RWPE2 (cell line): ENCODE measurements around the gene BAG2.
A peak's percentile ranks its signal among the peaks of the same experiment; 100 is the strongest.

Source experiments
- ATAC-seq: fragments of 200-7000 bp; cut with Tn5 transposase; 3 replicates; pipeline ENCODE4 v1.9.1; 2021; ENCODE audit warnings: low read depth
- DNase-seq: peaks from one replicate; pipeline ENCODE4 v3.0.0-alpha.2; 2020; ENCODE audit warnings: low spot score
- H3K27ac ChIP-seq: fragments of 450-650 bp; 2 replicates; pipeline ENCODE4 v1.5.1; 2017; ENCODE audit warnings: mild to moderate bottlenecking; ENCODE audit not compliant: poor library complexity, severe bottlenecking
- H3K27me3 ChIP-seq: fragments of 250-450 bp; sonication (Bioruptor Pico); 2 replicates; pipeline ENCODE4 v1.5.1; 2021; ENCODE audit warnings: mild to moderate bottlenecking, moderate library complexity; ENCODE audit not compliant: insufficient read depth, poor library complexity, severe bottlenecking
- H3K36me3 ChIP-seq: fragments of 250-450 bp; sonication (Bioruptor Pico); 2 replicates; pipeline ENCODE4 v1.5.1; 2020; ENCODE audit warnings: low read depth, mild to moderate bottlenecking, moderate library complexity
- H3K4me1 ChIP-seq: fragments of 250-450 bp; sonication (Bioruptor Pico); 2 replicates; pipeline ENCODE4 v1.5.1; 2021; ENCODE audit warnings: mild to moderate bottlenecking, moderate library complexity; ENCODE audit not compliant: insufficient read depth, poor library complexity, severe bottlenecking
- H3K4me3 ChIP-seq: fragments of 250-450 bp; sonication (Bioruptor Pico); 2 replicates; pipeline ENCODE4 v1.5.1; 2021; ENCODE audit warnings: mild to moderate bottlenecking, moderate library complexity; ENCODE audit not compliant: severe bottlenecking
- H3K9me3 ChIP-seq: fragments of 250-450 bp; sonication (Bioruptor Pico); 2 replicates; pipeline ENCODE4 v1.5.1; 2021; ENCODE audit warnings: mild to moderate bottlenecking, moderate library complexity; ENCODE audit not compliant: severe bottlenecking
- CTCF ChIP-seq: fragments of 450-650 bp; IDR thresholded peaks from one replicate; pipeline ENCODE4 v1.5.1; 2017; ENCODE audit warnings: mild to moderate bottlenecking, moderate library complexity; ENCODE audit not compliant: poor library complexity, severe bottlenecking

The BAG2 gene

DNA sequence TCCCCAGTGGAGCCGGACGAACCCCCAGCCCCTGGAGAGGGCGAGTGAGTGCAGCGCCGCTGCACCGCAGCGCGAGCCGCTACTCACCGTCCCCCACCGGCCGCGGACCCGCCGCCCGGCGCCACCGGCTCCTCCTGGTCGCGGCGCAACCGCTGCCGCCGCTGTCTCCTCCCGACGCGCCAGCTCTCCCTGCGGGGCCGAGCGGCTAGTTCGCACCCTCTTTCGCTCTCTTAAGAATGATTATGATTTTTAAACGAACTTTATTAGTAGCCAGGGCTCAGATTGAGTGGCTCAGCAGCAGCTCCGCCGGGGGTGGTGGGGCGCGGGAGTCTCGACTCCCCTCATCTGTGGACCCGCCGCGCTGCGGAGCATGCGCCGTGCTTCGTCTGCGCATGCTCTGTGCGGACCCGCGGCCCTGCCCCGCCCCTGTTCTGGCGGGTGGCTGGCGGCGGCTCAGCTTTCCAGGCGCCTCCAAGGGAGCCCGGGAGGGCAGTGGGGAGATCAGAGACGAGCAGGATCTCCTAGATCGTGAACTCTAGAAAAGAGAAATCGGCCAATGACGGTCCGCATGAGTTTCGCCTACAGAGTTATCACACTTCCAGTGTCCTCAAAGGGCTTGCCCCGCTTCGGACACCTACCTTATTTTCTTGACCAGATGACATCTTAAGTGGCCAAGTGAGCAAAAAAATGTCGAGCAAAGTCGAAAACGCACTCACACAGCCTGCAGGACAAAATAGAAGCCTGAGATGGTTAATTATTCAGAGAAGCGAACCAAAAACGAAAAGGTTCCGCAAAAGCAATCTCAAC lies 50.0 kb downstream of the BAG2 start, which contains the start of gene RAB23:
TSS of gene RAB23 (minus strand) at position 372 of the 807 bp plus-strand sequence. CDS start 11,927 bp downstream, outside the sequence.
- Histone ChIP-seq H3K27ac (peak within 1 kb of the TSS; percentile 78), H3K4me3 (peak within 1 kb of the TSS; percentile 77), H3K36me3 (no peaks in the 10 kb centered on the region), H3K9me3 (no peaks in the 10 kb centered on the region), H3K27me3 (no peaks in the 10 kb centered on the region), H3K4me1 (peaks cover 23% of the 10 kb centered on the region)
- DNase-seq, result peak; percentile 78
- ATAC-seq, result peak; percentile 72
- no peak for TF ChIP-seq CTCF

DNA sequence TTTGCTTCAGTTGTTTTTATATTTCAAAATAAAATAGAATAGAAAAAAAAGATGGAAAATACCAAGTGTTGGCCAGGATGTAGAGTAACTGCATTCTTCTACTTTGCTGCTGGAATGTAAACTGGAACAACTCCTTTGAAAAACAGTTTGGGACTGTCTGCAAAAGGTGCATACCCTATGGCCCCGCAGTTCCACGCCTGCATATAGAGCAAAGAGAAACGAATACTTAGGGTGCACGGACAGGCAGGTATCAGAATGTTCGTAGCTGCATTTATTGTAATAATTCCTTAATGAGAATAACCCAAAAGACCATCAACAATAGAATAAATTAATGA lies 50.6 kb downstream of the BAG2 start:
- Histone ChIP-seq H3K27ac (peak overlapping the region; percentile 78), H3K27me3 (no peaks in the 10 kb centered on the region), H3K4me1 (peaks cover 23% of the 10 kb centered on the region), H3K36me3 (no peaks in the 10 kb centered on the region), H3K9me3 (no peaks in the 10 kb centered on the region), H3K4me3 (peak overlapping the region; percentile 77)
- ATAC-seq (no peak), DNase-seq (no peak)
- no peak for TF ChIP-seq CTCF

DNA sequence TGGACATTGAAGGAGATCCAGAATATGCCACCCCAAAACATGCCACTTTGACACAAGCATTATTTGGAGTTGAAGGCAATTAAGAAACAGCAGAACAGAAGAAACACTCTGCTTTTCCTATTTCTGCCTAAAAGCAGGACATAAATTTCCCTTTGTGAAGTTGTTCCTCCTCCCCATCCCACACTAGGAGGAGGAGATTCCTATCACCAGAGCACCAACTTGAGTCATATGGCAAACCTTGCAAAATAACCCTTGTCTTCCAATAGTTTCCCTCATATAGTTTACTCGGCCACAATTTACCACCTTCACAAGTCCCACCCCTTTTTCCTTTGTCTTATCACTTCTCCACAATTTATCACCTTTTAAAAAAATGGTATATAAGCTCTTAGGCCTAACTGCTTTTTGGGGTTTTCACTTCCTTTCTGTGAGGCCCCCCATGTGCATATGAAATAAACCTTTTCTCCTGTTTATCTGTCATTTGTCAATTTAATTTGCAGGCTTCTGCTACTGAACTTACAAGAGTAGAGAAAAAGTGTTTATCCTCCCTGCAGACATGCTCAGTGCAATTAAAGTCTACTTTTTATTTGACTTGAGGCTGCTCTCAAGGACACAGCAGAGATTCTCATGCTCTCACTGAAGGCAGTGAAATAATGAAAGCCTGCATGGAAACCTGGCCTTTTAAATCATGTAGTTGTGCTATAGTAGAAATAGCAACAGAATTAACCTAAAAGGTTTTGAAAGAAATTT lies 52.8 kb downstream of the BAG2 start:
- DNase-seq, result no peak
- H3K9me3 ChIP-seq, result no peaks in the 10 kb centered on the region
- TF ChIP-seq CTCF, result no peak

GRCh38 chr6:57226221-57226620 lies 54.1 kb downstream of the BAG2 start:
- Histone ChIP-seq H3K27me3 (no peaks in the 10 kb centered on the region), H3K4me1 (peaks cover 12% of the 10 kb centered on the region), H3K36me3 (no peaks in the 10 kb centered on the region), H3K9me3 (no peaks in the 10 kb centered on the region), H3K27ac (no peak overlapping the region), H3K4me3 (no peak overlapping the region)
- DNase-seq (no peak), ATAC-seq (no peak)
- no peak for TF ChIP-seq CTCF

More for the DNA sequence above, 52.8 kb downstream of the BAG2 start:
- Histone ChIP-seq H3K4me1 (peaks cover 19% of the 10 kb centered on the region), H3K4me3 (no peak overlapping the region), H3K36me3 (no peaks in the 10 kb centered on the region), H3K27ac (no peak overlapping the region), H3K27me3 (no peaks in the 10 kb centered on the region)
- ATAC-seq, result 0 out of 3 replicates have a peak, but pooled peaks have one; percentile 21
